ENCODE measurements around the gene ADAMTS9.
"Not testable (repeated sequence)": the region's sequence is repeated elsewhere in the genome, so short reads cannot be mapped to it uniquely, and the experiment has no call there.

ADAMTS9 gene

DNA sequence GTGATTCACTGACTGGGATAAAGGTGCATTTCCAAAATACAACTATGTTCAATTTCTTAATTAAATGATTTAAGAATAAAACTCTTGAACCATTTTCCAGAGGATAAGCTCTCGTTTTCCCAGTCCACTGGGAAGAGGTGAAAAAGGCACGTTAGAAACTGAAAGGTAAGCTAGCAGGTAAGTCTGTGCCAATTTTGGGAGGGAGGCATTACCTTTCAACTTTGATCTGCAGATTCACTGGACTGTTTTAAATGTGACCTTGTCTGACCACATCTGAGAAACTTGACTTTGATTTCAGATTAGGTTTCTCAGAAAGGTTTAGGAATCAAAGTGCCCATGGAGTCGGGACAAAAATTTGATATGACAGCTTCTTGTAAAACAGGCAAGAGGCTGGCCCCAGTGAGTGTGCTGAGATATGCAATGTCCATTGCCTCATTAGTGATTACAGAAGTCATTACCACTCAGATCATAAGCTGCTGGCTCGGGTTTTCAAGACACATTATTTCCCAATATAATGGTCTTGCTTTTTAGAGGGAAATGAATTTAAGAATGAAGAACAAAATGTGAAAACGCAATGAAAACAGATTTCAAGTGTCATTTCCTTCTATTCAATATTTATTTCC is 118.8 kb downstream of the ADAMTS9 start:
- no peak for DNase-seq

DNA sequence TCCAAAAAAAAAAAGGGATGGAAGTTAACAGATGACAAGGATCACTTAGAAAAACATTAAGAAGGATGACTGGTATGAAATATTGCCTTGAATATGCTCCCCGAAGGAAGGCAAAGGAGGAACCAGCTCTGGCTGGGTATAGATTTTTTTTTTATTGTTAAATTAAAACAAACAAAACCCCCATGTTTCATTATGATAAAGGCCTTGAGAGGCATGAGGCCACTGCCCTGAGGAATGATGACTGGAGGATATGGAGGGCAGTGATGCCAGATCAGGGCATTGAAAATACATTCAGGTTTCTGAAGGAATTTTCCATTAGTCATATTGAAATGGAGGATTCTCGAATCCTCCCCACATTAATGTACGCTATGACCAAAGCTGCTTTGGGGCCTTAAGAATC is 120.9 kb downstream of the ADAMTS9 start:
- DNase-seq, result no peak

DNA sequence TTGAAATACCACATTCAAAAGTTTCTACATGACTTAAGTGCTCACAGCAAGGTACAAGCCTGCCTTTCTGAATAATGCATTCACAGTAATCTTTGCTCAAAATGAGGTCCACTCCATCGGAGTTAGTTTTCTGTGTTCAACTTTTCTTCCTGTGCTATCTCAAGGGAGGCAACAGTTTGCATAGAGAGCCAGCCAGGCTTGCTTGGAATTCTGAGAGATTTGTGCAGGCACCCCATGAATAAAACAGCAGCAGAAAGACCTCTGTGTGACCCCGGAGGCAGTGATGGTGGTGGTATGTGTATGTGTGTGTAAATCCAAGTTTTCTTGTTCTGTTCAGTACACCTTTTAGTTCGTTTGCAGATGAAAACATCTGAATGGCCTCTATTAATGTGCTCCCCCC is 124.0 kb downstream of the ADAMTS9 start:
- no peak for DNase-seq

DNA sequence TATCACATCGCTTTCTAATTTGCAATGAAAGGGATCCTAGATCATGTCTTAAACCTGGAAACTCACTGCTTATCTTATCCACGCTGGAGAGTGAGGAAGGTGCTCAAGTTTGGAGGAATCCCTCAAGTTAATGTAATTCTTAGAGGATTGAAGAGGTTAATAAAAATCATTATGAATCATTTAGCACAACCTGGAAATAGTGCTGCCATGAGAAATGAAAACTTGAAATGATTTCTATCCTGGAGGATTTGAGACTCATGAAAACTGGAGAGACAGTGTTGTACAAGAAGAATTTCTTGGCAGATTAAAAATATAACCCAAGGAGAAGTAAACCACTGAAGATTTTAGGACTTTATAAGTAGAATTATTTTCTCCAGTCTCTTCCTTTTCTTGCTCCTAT is 125.9 kb downstream of the ADAMTS9 start:
- no peak for DNase-seq

DNA sequence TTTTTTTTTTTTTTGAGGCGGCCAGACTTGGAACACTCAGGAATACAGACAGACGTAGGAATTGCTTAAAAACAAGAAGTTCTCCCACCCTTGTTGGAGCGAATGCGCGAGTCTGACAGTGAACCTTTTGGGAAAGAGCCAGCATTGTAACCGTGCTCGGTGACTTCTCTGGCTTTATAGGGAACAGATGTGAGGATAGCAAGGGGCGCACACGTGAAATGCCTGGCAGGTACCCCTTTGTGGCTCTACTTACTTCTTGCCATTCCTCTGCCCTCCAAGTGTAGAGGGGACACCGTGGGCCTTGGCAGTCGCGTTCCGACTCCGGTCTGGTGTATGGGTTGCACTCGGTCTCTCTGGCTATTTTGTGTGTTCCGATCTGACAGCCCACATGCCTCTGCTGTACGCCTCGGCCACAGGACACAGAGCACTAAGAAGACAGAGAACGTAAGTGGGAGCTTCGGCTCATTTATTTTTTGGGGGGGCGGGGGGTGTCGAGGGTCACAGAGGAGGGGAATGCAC is 126.4 kb downstream of the ADAMTS9 start:
- DNase-seq, result no peak

DNA sequence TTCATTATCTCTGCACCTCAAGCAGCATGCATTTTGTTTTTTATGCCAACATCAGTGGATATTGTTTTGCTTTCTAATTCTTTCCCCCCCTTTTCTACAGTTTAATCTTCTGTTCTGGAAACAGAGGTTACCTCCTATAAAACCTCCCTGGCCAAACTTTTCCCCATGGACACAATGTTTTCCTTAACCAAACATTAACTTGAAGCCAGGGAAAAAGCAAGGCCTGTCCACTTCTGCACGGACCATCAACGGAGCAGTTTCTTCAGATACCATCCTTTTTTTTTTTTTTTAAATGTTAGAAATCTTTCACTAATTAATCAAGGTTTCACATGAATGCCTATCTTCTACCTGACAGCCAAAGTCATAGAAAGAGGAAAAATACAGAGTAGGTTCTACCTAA is 127.0 kb downstream of the ADAMTS9 start:
- no peak for DNase-seq

DNA sequence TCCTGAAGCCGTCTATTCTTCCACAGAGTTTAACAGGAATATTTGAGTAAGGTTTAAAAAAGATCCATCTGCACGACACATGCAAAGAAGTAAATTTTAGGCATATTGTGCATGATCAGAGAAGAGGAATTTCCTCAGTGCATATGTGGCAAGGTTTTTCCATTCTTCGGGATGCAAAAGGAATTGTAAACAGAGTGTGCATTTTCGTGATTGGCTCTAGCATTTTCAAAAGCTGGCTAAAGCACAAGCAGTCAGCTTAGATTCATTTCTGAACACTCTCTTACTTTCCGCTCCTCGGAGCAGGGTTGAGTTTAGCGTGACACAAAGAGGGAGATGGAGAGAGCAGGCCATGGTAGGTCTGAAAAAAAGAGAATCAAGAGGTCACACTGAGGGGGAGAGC is 128.2 kb downstream of the ADAMTS9 start:
- DNase-seq, result no peak

DNA sequence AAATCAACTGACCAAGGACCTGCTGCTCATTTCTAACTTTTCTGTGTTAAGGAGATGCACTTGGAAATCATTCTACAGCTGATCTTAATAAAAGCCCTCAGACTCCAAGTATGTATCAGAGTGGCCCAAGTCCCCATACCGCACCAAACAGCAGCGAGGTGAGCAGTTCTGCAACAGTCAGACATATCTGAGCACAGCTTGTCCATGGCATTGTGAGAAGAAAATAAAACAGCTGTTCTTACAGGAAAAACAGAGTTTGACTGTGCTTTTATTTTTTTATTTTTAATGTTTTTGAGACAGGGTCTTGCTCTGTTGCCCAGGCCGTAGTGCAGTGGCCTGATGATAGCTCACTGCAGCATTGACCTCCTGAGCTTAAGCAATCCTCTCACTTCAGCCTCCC is 131.8 kb downstream of the ADAMTS9 start:
- DNase-seq, result no peak

DNA sequence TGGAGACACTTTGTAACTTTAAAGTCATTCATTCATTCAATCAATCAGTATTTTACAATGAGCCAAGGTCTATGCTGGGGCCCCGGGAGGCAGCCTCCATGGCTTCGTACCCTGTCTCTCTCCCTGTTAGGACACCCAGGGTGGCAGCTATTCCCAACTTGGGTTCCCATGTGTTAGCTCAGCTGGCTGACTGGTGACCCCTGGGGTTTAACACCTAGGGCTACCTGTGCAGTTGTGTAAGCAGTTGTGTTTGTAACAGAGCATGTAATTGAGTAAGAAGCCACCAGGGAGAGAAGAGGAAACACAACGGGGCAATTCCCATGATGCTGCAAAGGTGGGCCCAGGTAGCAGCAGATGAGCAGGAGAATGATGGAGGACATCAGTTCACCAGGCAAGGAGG is 132.4 kb downstream of the ADAMTS9 start:
- DNase-seq, result peak; percentile 55

DNA sequence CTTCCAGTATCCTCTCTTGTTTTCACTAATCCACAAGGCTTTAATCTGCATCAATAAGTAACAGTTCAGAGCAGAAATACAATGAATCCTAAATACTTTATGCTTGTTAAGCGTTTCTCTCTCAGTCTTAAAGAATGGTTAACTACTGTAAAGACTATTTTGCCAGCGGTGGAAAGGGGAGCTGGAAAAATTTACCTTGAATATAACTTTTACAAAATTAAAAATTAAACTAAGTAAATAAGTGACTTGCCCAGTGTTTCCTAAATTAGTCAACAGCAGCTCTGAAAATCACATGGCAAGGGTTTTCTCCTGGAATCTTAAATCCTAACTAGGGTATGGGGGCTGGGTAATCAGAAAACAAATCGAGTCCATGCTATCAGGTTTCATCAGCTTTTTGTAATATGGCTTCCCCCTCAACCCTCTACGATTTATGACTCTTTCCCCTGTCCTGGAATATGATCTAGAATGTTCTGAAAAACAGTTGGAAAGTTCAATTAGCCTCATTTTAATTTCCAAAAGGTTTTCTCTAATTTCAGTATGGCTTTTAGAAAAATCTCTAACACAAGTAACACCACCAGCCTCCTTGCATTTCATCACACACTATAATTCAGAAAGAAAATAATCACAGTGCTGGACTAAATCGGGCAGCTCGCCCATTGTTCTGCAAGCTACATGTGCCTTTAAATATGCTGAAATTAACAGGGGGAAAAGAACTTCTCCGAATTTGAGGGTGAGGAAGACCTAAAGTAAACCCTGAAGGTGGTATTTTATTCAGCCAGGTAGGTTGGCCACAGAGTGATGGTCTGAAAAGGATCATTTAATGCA is 133.5 kb downstream of the ADAMTS9 start:
- DNase-seq, result no peak

DNA sequence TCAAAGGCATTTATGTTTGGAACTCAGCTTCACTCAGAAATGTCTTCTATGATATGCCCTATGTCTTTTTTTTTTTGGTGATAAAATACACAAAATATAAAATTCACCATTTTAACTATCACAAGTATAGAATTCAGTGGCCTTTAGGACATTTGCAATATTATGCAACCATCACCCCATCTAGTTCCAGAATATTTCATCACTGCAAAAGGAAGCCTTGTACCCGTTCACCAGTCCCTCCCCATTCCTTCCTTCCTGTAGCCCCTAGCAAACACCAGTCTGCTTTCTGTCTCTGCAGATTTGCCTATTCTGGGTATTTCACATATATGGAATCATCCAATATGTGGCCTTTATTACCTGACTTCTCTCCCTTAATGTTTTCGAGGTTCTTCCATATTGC is 134.8 kb downstream of the ADAMTS9 start:
- no peak for DNase-seq

DNA sequence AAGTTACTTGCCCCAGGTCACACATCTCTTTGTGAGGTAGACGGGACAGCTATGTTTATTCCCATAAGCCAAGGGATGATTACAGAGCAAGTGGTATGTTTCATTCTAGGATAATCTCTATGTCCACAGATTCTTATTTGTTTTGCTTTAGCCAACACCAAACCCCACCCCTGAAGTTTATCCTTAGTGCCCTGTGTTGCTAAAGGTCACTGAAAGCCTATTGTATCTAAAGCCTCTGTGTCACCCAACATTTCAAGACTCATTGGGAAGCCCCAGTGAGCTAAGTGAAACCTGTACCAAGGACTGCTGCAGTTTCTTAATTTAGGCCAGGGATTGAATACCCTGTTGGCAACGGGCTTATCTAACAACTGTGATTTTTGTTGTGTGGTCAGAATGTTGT is 135.6 kb downstream of the ADAMTS9 start:
- no peak for DNase-seq

DNA sequence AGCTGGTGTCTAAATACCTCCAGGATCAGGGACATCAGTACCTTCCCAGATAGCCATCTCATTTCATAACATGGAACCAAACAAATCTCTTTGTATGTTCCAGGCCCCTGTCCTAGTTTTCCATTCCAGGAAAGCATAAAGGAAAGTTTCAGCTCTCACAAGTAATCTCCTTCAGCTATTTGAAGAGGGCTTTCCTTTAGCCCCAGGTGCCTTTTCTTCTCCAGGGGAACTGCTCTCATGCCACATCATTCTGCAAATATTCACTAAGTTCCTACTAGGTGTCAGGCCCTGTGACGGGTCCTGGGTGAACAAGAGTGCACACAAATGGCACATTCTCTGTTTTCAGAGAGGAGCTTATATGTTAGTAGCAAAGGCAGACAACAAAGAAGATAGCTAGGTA is 136.1 kb downstream of the ADAMTS9 start:
- DNase-seq, result no peak

DNA sequence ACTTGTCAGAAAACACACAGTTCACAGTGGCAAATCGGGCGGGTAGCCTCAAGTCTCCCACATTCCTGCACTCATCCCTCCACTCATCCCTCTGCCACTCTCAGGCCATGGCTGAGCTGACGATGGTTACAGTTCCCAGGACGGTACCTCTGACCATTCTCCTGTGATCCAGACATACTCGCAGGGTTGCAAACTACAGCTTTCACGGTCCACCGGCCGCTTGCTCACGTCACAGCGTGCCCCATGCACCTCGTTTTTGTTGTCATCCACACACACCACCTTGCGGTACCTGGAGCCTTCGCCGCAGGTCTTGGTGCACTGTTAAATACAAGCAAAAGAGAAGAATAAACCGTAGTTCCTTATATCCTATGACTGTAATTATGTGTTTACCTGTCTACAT is 137.1 kb downstream of the ADAMTS9 start:
- DNase-seq, result no peak

DNA sequence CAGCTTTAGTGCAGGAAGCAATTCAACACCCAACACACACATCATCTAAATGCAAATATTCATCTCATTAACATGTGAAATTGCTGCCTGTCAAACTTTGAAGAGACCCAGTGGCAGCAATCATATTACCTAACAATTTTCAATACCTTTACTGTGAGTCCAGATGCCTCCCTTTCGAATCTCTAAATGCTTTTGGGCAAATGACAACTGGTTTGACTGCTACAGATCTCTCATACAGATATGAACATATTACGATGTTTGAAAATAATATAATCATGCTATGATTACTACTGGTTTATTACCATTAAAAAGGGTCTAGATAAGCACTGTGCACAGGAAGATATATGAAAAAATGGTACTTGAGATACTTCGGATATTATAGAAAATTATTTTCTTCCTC is 137.9 kb downstream of the ADAMTS9 start:
- no peak for DNase-seq

DNA sequence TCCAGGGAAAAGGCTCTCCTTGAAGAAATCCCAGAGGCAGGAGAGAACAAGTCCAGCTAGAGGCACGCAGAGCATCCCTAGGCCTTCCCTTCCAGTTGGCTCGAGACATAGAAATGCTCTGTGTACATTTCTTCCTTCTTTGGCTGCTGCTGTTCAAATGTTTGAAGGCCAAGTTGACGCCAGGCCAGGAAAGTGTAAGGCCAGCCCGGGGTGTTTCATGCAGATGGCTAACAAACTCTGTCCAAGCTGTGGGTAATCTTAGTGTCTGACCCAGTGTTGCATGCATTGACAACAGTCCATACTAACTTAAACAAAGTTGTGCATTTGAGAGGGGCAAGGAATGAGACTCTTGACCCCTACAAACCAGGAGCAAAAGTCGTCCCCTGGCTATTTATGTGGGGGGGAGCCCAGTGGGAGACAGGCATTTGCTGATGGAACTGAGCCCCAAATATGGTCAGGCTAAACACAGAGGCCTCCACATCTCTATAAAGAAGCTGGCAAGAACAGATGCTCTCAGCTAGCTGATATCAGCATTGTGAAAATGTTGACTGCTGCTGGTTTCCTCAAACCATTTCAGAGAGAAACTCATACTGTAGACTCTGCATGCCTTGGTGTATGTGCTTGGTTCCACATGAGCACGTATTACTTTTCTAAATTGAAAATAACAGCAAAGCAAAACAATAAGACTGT is 139.5 kb downstream of the ADAMTS9 start:
- DNase-seq, result no peak

DNA sequence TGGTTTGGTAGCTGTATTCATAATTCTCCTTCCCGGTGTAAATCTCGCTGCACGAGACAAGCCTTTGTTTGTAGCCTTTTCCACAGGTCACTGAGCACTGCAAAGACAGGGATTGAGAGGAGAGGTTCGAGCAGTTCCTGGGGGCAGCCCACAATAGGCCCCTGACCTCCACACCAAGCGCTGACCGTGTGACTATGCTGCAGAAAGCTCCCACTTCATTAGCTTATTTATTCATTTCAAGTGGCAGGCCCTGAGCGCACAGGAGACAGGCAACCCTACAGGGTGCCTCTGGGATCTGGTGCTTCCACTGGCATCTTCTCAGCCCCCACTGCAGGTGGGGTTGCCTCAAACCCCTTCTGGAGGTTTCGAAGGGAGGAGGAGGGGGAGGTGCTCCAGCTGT is 140.9 kb downstream of the ADAMTS9 start:
- DNase-seq, result no peak

DNA sequence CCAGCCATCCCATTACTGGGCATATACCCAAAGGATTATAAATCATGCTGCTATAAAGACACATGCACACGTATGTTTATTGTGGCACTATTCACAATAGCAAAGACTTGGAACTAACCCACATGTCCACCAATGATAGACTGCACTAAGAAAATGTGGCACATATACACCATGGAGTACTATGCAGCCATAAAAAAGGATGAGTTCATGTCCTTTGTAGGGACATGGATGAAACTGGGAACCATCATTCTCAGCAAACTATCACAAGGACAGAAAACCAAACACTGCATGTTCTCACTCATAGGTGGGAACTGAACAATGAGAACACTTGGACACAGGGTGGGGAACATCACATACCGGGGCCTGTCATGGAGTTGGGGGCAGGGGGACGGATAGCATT is 142.6 kb downstream of the ADAMTS9 start:
- not testable (repeated sequence) for DNase-seq

DNA sequence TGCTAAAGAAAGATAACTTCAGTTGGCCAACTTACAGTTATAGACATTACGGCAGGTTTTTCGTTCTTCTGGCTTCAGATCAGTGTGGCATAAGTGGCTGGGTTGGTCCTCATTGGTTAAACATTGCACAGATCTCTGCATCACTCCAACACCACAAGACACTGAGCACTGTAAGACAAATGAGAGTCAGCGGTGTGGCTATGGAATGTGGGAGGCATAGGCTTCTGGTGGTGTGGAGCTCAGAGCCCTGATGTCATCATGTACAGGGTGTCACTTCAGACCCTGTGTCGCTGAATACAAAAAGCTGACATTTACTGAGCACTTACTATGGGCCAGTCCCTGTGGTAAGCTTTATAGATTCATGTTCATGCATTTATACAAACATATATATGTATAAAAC is 146.0 kb downstream of the ADAMTS9 start:
- DNase-seq, result no peak

DNA sequence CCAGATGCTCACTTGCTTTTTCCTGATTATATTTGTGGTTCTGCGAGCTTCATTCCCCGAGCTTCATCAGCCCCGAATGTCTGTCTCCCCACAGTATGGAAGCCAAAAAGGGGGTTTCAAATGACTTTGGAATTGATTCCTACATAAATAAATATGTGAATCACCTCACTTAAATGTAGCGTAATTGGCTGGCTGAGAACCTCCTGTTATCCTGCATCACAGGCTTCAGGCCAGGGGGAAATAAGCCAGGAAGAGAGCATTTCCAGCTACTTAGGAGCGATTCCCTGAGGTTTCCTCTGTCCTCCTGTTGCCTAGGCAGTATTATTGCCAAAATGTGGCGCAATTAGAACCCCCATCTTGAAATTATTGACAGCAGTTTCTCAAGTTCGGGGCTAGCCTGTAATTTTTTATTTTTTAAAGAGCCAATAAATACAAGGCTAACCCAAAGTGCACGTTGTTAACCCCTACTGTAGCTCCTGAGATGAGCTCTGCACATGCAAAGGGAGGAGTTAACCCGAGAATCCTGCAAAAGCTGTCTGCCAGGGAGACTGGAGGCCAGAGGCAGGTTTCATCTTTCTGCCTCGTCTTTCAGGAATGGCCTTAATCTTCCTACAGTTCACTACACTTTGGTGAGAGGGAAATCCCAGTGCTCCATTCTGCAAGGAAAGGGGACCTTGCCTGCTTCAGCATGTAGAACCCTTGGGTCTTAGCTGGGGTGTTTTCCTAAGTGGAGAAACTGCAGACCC is 148.2 kb downstream of the ADAMTS9 start:
- DNase-seq, result no peak

DNA sequence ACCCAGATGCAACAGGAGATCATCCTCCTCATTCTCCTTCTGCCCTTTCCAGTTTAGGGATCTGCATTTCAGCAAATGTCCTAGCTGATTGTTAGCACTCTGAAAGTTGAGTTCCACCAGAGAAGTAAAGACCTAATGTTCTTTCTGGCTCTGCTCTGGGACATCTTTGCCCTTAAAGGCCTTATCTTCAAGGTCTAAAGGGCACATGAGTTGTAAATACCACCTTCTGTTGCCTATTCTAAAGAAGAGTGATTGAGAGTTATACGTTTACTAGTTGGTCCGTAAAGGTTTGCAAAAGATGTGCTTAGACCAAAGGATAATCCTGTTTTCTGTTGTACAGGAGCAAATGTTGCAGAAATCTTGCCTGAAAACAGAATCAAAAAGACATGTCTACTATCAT is 151.6 kb downstream of the ADAMTS9 start:
- DNase-seq, result no peak

DNA sequence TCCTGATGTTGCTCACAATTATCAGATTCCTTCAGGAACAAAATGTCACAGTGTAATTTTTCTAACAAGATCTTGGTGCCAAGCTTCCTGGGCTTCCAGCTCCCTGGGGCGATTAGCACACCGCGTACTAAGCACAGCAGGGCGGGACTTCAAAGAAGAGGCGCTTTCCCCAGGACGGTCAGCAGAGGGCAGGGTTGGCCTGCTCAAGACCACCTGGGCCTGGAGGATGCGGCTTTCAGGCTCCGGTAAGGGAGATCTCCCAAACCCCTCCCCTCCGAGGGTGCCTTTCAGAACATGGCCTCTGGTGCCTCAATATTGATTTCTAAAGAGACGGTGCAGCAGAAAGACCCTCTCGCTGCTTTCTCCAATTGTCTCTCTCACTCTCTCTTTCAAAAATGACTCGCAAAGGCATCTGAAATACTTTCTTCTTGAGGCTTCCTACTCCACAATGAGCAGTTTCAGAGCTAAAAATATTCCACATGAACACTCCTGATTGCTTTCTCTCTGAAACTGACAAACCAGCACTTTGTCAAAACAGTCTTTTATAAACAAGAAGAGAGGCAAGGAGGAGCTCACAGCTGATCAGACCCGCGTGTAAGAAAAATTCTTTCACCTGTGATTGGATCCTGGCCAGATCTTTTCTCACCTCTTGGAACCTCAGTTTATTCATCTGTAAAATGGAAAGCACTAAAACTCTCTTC is 154.0 kb downstream of the ADAMTS9 start:
- DNase-seq, result peak; percentile 80
